GM23338 (cell line): ENCODE measurements around the gene MAP3K5. TPM values are rescaled to one million over a fixed set of nuclear protein-coding genes. Genes with fewer than 3 reads are reported as not detected.

Experiments
- ATAC-seq: fragments of 200-7000 bp; cut with Tn5 transposase; 3 replicates; pipeline ENCODE4 v1.9.1; 2020
- DNase-seq: peaks from one replicate; pipeline ENCODE4 v3.0.0-alpha.2; 2015; ENCODE audit warnings: low spot score
- H2AFZ ChIP-seq: fragments of 200-600 bp; sonication (generic); 2 replicates; pipeline ENCODE4 v1.8.0; 2016; ENCODE audit warnings: antibody characterized with exemption, mild to moderate bottlenecking, moderate library complexity
- H3F3A ChIP-seq: fragments of 200-600 bp; sonication (generic); replicated peaks from 2 replicates; pipeline ENCODE4 v1.8.0; 2017; ENCODE audit warnings: antibody characterized with exemption, mixed run types, low read depth
- H3K27ac ChIP-seq: fragments of 200-600 bp; sonication (generic); 2 replicates; pipeline ENCODE4 v1.6.1; 2016; ENCODE audit warnings: low read depth
- H3K27me3 ChIP-seq: fragments of 200-600 bp; sonication (generic); 2 replicates; pipeline ENCODE4 v1.8.0; 2016; ENCODE audit warnings: mild to moderate bottlenecking, mixed run types, moderate library complexity; ENCODE audit not compliant: insufficient read depth
- H3K36me3 ChIP-seq: fragments of 200-600 bp; sonication (generic); 2 replicates; pipeline ENCODE4 v1.8.0; 2016; ENCODE audit warnings: mild to moderate bottlenecking; ENCODE audit not compliant: insufficient read depth
- H3K4me1 ChIP-seq: fragments of 200-600 bp; sonication (generic); 2 replicates; pipeline ENCODE4 v1.8.0; 2016; ENCODE audit warnings: mild to moderate bottlenecking, moderate library complexity; ENCODE audit not compliant: insufficient read depth
- H3K4me2 ChIP-seq: fragments of 200-600 bp; sonication (generic); 2 replicates; pipeline ENCODE4 v1.7.1; 2017; ENCODE audit warnings: mixed run types
- H3K4me3 ChIP-seq: fragments of 200-600 bp; sonication (generic); 2 replicates; pipeline ENCODE4 v1.6.1; 2016; ENCODE audit warnings: mixed run types
- H3K79me2 ChIP-seq: fragments of 200-600 bp; sonication (generic); replicated peaks from 2 replicates; pipeline ENCODE4 v1.8.0; 2017; ENCODE audit warnings: mild to moderate bottlenecking; ENCODE audit not compliant: insufficient read depth
- H3K9me2 ChIP-seq: fragments of 200-600 bp; sonication (generic); 2 replicates; pipeline ENCODE4 v1.8.0; 2017; ENCODE audit not compliant: insufficient read depth
- H4K20me1 ChIP-seq: fragments of 200-600 bp; sonication (generic); replicated peaks from 2 replicates; pipeline ENCODE4 v1.8.0; 2017; ENCODE audit warnings: mild to moderate bottlenecking; ENCODE audit not compliant: insufficient read depth
- H3K27ac Mint-ChIP-seq: 2 replicates; pipeline ENCODE4 v1.8.0; 2020; ENCODE audit warnings: inconsistent platforms, mild to moderate bottlenecking, moderate library complexity, mixed read lengths
- H3K27me3 Mint-ChIP-seq: 3 replicates; pipeline ENCODE4 v1.8.0; 2022; ENCODE audit warnings: low read depth, mild to moderate bottlenecking, moderate library complexity, mixed read lengths, inconsistent platforms; ENCODE audit not compliant: insufficient read depth, poor library complexity
- H3K36me3 Mint-ChIP-seq: 3 replicates; pipeline ENCODE4 v1.8.0; 2021; ENCODE audit warnings: low read depth, mild to moderate bottlenecking, inconsistent platforms, moderate library complexity, mixed read lengths
- H3K4me1 Mint-ChIP-seq: 3 replicates; pipeline ENCODE4 v1.8.0; 2020; ENCODE audit warnings: mild to moderate bottlenecking, inconsistent platforms, mixed read lengths
- H3K4me3 Mint-ChIP-seq: 3 replicates; pipeline ENCODE4 v1.8.0; 2021; ENCODE audit warnings: moderate library complexity, mild to moderate bottlenecking, inconsistent platforms, mixed read lengths
- H3K9me3 Mint-ChIP-seq: 3 replicates; pipeline ENCODE4 v1.8.0; 2020; ENCODE audit warnings: moderate library complexity, mild to moderate bottlenecking, inconsistent platforms, mixed read lengths
- CREB1 ChIP-seq: fragments of 250-450 bp; sonication (Bioruptor Pico); IDR thresholded peaks from 2 replicates; pipeline ENCODE4 v1.5.0; 2020; ENCODE audit warnings: low read depth, mild to moderate bottlenecking, moderate library complexity
- CTCF ChIP-seq, 2 experiments: fragments of 200-600 bp in 1 of 2; sonication (generic) in 1 of 2; conservative IDR thresholded peaks; 2 replicates each; pipeline versions ENCODE4 v1.5.1 to v1.6.1; 2016 to 2017; ENCODE audit warnings: antibody characterized with exemption in 2 of 2, low read depth in 2 of 2, mild to moderate bottlenecking in 2 of 2, moderate library complexity in 1 of 2
- ETS1 ChIP-seq: IDR thresholded peaks from 2 replicates; pipeline ENCODE4 v1.6.1; 2016; ENCODE audit warnings: antibody characterized with exemption
- EZH2 ChIP-seq: fragments of 200-600 bp; sonication (generic); IDR thresholded peaks from one replicate; pipeline ENCODE4 v1.8.0; 2017; ENCODE audit warnings: antibody characterized with exemption, mild to moderate bottlenecking, low read depth; ENCODE audit not compliant: unreplicated experiment
- EZH2phosphoT487 ChIP-seq: fragments of 200-600 bp; sonication (generic); IDR thresholded peaks from one replicate; pipeline ENCODE4 v1.8.1; 2018; ENCODE audit warnings: antibody characterized with exemption; ENCODE audit not compliant: unreplicated experiment
- JUNB ChIP-seq: IDR thresholded peaks from one replicate; pipeline ENCODE4 v1.6.1; 2016; ENCODE audit warnings: antibody characterized with exemption; ENCODE audit not compliant: unreplicated experiment
- NANOG ChIP-seq: IDR thresholded peaks from 2 replicates; pipeline ENCODE4 v1.6.1; 2016; ENCODE audit warnings: antibody characterized with exemption, borderline replicate concordance
- POLR2AphosphoS5 ChIP-seq: IDR thresholded peaks from 2 replicates; pipeline ENCODE4 v1.6.1; 2016; ENCODE audit warnings: antibody characterized with exemption, low read depth
- REST ChIP-seq: IDR thresholded peaks from one replicate; pipeline ENCODE4 v1.6.1; 2018; ENCODE audit warnings: antibody characterized with exemption; ENCODE audit not compliant: unreplicated experiment
- STAT1 ChIP-seq: IDR thresholded peaks from one replicate; pipeline ENCODE4 v1.6.1; 2016; ENCODE audit warnings: antibody characterized with exemption; ENCODE audit not compliant: unreplicated experiment
- ZNF114 ChIP-seq: fragments of 250-450 bp; sonication (Bioruptor Pico); IDR thresholded peaks from 2 replicates; pipeline ENCODE4 v1.5.0; 2020; ENCODE audit warnings: mild to moderate bottlenecking, moderate library complexity
- ZNF331 ChIP-seq: fragments of 250-450 bp; sonication (Bioruptor Pico); IDR thresholded peaks from 2 replicates; pipeline ENCODE4 v1.5.0; 2020; ENCODE audit warnings: low read depth, mild to moderate bottlenecking, moderate library complexity
- polyA plus RNA-seq: library from polyadenylated mRNA; unstranded; fragments of >200 nt; fragmentation: Nextera tagmentation; extraction: Ambion mirVana; gene quantifications from 2 replicates; pipeline ENCODE4 v1.2.1, GENCODE V29; 2016
- total RNA-seq: library from RNA; depleted of rRNA; stranded (reverse); fragments of >200 nt; shearing (Covaris generic); gene quantifications from 2 replicates; pipeline ENCODE4 v1.2.3, GENCODE V29; 2014
- TF ChIP-seq, protein P1 (sequence below): fragments of 250-450 bp; sonication (Bioruptor Pico); IDR thresholded peaks from 2 replicates; pipeline ENCODE4 v1.5.0; 2020; ENCODE audit warnings: mild to moderate bottlenecking, moderate library complexity

MAP3K5 gene
- total and polyA plus RNA-seq, 2 experiments from 2014 or later, result 0.76 to 2.8 TPM

DNA sequence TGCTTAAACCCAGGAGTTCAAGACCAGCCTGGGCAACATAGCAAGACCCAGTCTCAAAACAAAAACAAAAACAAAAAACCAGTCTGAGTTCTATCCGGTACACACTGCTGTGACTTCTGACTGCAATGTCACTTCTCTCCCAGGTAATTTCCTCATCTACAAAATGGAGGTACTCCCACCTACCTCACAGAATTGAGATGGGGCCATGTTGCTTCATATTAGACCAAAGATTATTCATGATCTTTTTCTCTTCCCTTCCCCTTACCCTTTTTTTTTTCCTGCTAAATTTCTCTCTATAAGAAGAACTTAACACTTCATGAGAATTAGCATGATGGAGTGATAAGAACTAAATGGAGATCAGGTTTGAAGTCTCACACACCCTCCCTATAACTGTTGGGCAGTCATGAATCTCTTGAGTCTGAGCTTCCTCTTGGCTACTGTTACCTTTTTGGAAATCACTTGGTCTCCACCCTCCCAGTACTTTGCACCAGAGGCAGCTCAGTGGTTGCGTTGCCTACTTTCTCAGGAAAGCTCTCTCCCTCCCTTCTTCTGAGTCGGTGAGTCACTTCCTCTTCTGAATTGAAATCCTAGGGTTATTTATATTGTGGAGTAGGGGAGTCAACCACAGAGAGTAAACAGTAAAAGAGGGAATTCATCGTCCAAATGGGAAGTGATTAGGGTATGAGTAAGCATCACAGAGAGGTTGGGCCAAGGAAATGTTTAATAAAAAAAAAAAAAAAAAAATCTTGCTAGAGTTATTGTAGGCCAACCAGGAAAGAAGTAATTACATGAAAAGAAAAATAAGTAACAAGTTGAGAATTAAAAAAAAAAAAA, 182.2 kb downstream of the MAP3K5 start:
- no peak overlapping the region for H2AFZ ChIP-seq
- H3K4me3 ChIP-seq, result no peak overlapping the region
- no peak for TF ChIP-seq JUNB
- TF ChIP-seq EZH2phosphoT487, result no peak
- TF ChIP-seq POLR2AphosphoS5, result no peak
- TF ChIP-seq, protein P1, sequence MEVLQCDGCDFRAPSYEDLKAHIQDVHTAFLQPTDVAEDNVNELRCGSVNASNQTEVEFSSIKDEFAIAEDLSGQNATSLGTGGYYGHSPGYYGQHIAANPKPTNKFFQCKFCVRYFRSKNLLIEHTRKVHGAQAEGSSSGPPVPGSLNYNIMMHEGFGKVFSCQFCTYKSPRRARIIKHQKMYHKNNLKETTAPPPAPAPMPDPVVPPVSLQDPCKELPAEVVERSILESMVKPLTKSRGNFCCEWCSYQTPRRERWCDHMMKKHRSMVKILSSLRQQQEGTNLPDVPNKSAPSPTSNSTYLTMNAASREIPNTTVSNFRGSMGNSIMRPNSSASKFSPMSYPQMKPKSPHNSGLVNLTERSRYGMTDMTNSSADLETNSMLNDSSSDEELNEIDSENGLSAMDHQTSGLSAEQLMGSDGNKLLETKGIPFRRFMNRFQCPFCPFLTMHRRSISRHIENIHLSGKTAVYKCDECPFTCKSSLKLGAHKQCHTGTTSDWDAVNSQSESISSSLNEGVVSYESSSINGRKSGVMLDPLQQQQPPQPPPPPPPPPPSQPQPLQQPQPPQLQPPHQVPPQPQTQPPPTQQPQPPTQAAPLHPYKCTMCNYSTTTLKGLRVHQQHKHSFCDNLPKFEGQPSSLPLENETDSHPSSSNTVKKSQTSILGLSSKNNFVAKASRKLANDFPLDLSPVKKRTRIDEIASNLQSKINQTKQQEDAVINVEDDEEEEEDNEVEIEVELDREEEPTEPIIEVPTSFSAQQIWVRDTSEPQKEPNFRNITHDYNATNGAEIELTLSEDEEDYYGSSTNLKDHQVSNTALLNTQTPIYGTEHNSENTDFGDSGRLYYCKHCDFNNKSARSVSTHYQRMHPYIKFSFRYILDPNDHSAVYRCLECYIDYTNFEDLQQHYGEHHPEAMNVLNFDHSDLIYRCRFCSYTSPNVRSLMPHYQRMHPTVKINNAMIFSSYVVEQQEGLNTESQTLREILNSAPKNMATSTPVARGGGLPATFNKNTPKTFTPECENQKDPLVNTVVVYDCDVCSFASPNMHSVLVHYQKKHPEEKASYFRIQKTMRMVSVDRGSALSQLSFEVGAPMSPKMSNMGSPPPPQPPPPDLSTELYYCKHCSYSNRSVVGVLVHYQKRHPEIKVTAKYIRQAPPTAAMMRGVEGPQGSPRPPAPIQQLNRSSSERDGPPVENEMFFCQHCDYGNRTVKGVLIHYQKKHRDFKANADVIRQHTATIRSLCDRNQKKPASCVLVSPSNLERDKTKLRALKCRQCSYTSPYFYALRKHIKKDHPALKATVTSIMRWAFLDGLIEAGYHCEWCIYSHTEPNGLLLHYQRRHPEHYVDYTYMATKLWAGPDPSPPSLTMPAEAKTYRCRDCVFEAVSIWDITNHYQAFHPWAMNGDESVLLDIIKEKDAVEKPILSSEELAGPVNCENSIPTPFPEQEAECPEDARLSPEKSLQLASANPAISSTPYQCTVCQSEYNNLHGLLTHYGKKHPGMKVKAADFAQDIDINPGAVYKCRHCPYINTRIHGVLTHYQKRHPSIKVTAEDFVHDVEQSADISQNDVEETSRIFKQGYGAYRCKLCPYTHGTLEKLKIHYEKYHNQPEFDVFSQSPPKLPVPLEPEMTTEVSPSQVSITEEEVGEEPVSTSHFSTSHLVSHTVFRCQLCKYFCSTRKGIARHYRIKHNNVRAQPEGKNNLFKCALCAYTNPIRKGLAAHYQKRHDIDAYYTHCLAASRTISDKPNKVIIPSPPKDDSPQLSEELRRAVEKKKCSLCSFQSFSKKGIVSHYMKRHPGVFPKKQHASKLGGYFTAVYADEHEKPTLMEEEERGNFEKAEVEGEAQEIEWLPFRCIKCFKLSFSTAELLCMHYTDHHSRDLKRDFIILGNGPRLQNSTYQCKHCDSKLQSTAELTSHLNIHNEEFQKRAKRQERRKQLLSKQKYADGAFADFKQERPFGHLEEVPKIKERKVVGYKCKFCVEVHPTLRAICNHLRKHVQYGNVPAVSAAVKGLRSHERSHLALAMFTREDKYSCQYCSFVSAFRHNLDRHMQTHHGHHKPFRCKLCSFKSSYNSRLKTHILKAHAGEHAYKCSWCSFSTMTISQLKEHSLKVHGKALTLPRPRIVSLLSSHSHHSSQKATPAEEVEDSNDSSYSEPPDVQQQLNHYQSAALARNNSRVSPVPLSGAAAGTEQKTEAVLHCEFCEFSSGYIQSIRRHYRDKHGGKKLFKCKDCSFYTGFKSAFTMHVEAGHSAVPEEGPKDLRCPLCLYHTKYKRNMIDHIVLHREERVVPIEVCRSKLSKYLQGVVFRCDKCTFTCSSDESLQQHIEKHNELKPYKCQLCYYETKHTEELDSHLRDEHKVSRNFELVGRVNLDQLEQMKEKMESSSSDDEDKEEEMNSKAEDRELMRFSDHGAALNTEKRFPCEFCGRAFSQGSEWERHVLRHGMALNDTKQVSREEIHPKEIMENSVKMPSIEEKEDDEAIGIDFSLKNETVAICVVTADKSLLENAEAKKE (CRISPR knock-in tag), result no peak
- no peak for TF ChIP-seq CTCF (conservative IDR thresholded peaks at IDR 0.05; ENCODE audit: low read depth in 2 of 2)
- no peak for TF ChIP-seq REST
- no peak for TF ChIP-seq ZNF331 (CRISPR knock-in tag)
- TF ChIP-seq NANOG, result no peak
- no peak for TF ChIP-seq CREB1 (CRISPR knock-in tag)
- no peak for TF ChIP-seq STAT1
- no peak for TF ChIP-seq EZH2
- no peak for TF ChIP-seq ZNF114 (CRISPR knock-in tag)
- TF ChIP-seq ETS1, result no peak
- no peaks in the 10 kb centered on the region for H3F3A ChIP-seq
- peaks cover 37% of the 10 kb centered on the region for H3K4me1 ChIP-seq
- H3K4me1 Mint-ChIP-seq, result peaks cover 29% of the 10 kb centered on the region
- H3K4me2 ChIP-seq, result 0 out of 2 replicates have a peak overlapping the region, but pooled peaks have one; percentile 9
- no peaks in the 10 kb centered on the region for H3K79me2 ChIP-seq
- no peak for ATAC-seq
- no peaks in the 10 kb centered on the region; the same call in 2 of the 3 replicates for H3K36me3 Mint-ChIP-seq
- H3K27me3 ChIP-seq, result no peaks in the 10 kb centered on the region
- no peaks in the 10 kb centered on the region for H3K9me2 ChIP-seq
- no peaks in the 10 kb centered on the region for H4K20me1 ChIP-seq
- peaks cover 7% of the 10 kb centered on the region for H3K27me3 Mint-ChIP-seq
- no peaks in the 10 kb centered on the region for H3K9me3 Mint-ChIP-seq
- peak; percentile 27 for DNase-seq
- H3K36me3 ChIP-seq, result no peaks in the 10 kb centered on the region
- peak overlapping the region; percentile 18; the same call in 1 of the 2 replicates for H3K27ac ChIP-seq
- peak overlapping the region; percentile 49 for H3K27ac Mint-ChIP-seq
- no peak overlapping the region for H3K4me3 Mint-ChIP-seq
